AG09319 (cell line): ENCODE results near the gene STK17A.

ENCODE experiments used
- DNase-seq: peaks from one replicate; pipeline ENCODE4 v3.0.0-alpha.2; 2010; ENCODE audit warnings: low read depth; ENCODE audit errors: extremely low read depth
- TF ChIP-seq, protein P1 (sequence below): IDR thresholded peaks from 2 replicates; pipeline ENCODE4 v1.5.1; 2011; ENCODE audit warnings: low read depth, mild to moderate bottlenecking, inconsistent platforms, low read length, moderate library complexity

The STK17A gene

DNA sequence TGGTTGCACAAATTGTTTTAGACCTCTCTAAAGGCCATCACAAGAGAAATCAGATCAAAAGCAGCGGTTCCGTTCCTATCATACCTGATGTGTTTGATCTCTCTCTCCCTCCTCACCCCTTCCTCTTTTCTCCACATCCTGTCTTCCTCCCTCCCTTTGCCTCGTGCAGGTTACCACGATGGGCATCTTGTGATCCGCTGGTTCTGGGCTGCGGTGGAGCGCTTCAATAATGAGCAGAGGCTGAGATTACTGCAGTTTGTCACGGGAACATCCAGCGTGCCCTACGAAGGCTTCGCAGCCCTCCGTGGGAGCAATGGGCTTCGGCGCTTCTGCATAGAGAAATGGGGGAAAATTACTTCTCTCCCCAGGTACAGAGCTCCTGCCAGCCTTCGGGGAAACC lies 28.5 kb upstream of the STK17A start:
- no peak for DNase-seq

GRCh38 chr7:43557831-43558495 lies 24.9 kb upstream of the STK17A start:
- TF ChIP-seq, protein P1, sequence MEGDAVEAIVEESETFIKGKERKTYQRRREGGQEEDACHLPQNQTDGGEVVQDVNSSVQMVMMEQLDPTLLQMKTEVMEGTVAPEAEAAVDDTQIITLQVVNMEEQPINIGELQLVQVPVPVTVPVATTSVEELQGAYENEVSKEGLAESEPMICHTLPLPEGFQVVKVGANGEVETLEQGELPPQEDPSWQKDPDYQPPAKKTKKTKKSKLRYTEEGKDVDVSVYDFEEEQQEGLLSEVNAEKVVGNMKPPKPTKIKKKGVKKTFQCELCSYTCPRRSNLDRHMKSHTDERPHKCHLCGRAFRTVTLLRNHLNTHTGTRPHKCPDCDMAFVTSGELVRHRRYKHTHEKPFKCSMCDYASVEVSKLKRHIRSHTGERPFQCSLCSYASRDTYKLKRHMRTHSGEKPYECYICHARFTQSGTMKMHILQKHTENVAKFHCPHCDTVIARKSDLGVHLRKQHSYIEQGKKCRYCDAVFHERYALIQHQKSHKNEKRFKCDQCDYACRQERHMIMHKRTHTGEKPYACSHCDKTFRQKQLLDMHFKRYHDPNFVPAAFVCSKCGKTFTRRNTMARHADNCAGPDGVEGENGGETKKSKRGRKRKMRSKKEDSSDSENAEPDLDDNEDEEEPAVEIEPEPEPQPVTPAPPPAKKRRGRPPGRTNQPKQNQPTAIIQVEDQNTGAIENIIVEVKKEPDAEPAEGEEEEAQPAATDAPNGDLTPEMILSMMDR, result no peak

More for the DNA sequence above, 28.5 kb upstream of the STK17A start:
- TF ChIP-seq, protein P1, result no peak

DNA sequence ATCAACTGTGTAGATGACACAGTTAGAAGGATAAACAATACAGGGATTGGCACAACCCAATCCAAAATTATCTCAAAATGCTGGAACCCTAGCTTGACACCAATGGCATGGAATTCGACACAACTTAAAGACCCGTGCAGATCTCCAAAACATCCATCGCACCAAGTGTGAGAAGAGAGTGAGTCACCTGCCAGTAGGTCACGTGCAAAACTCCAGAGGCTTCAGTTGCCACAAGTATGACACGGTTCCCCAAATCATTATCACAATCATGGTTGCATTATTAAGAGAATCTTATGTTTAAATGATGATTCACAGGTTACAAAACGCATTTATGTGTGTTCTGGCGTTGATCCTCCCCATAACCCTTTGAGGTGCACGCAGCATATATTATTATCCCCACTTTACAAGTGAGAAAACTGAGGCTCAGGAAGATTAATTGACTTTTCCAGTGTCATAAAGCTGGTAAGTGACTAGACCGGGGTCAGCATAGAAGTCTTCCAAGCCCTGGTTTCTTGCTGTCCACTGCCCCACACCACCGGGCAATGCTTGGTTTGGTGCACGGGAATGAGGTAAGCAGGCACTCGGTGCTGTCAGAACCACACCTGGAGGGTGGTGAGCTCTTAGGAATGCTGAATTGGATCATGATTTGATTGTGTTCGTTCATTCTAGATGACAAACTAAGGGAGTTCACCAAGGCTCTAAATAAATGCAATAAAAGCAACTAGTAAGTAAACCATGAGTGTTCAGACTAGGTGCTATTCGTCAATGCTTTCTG lies 23.6 kb upstream of the STK17A start:
- no peak for DNase-seq
- TF ChIP-seq, protein P1, result no peak

More at GRCh38 chr7:43557831-43558495, 24.9 kb upstream of the STK17A start:
- DNase-seq, result no peak

DNA sequence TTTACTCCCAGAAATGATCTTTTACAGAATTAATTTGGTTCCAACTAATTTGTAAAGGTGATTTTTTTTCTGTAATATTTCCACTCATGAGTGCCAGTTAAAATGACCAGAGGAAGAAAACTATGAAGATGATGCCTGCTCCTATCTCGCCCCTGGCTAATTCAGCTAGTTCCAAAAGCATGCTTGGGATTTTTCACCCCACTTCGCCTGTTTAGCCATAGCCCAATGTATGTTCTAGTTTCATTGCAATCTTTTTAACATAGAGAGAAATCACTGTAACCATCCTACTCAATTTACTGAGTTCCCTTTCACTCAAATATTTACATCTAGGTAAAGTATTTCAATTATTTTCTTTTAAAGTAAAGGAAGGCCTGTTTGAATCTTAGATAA lies 23.0 kb upstream of the STK17A start:
- DNase-seq, result no peak
- TF ChIP-seq, protein P1, result no peak

GRCh38 chr7:43560742-43561330 lies 22.1 kb upstream of the STK17A start:
- TF ChIP-seq, protein P1, result no peak
- no peak for DNase-seq

DNA sequence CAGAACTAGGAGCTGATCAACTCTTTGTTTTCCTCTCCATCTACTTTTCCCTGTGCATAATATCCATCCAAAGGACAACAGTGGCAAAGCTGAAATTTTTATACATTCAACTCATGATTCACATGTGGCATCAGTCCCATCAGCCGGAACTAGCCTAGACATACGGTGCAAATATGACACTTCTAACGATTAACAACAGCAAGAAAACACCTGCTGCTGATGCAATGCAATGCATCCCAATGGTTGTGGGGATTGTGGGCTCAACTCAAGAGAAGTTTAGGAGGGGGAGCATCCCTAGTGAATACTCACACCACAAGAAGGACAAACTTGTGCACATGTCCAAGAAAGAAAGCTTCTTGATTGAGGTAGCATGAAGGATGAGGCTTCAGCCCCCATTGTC lies 20.5 kb upstream of the STK17A start:
- TF ChIP-seq, protein P1, result no peak
- DNase-seq, result no peak

DNA sequence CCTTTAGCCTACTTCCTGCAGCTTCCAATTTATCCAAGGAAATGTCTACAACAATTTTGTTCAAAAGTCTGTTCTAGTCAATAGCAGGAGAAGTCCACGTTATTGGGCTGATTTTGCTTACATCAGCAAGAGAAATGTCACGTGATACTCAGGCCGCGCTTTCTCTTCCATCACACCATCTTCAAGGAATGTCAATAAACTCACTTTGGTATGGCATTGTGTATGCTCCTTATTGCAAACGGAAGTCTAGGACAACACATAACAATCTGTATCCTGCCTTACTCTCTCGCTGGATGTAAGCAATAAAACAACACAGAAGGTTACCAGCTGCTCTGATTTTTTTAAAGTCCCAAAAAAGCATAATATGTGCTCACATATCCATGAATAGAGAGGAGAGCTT lies 17.1 kb upstream of the STK17A start:
- no peak for DNase-seq
- TF ChIP-seq, protein P1, result no peak
